SK-N-SH (cell line): ENCODE data around the gene SP100.

Experiments
- ELF1 ChIP-seq: IDR thresholded peaks from 2 replicates; pipeline ENCODE4 v1.4.0; 2012
- EP300 ChIP-seq, 2 experiments: IDR thresholded peaks; 2 replicates each; pipeline versions ENCODE4 v1.4.0 to v1.6.1; 2012; ENCODE audit warnings: borderline replicate concordance in 1 of 2, low read depth in 1 of 2, low read length in 1 of 2
- EZH2phosphoT487 ChIP-seq: fragments of 200-600 bp; sonication (generic); IDR thresholded peaks from 2 replicates; pipeline ENCODE4 v1.6.1; 2017; ENCODE audit warnings: low read depth, mixed run types, mild to moderate bottlenecking, antibody characterized with exemption, moderate library complexity, borderline replicate concordance
- FOXJ3 ChIP-seq: sonication (generic); formaldehyde crosslinking; IDR thresholded peaks from 2 replicates; pipeline ENCODE4 v1.5.1; 2020; ENCODE audit warnings: mild to moderate bottlenecking, missing genetic modification reagents
- POLR2AphosphoS5 ChIP-seq: IDR thresholded peaks from 2 replicates; pipeline ENCODE4 v1.6.1; 2012; ENCODE audit warnings: low read depth, low read length
- SIN3A ChIP-seq: IDR thresholded peaks from 2 replicates; pipeline ENCODE4 v1.6.1; 2012; ENCODE audit warnings: low read depth, mild to moderate bottlenecking, low read length, moderate library complexity, borderline replicate concordance
- TAF1 ChIP-seq: IDR thresholded peaks from 2 replicates; pipeline ENCODE4 v1.6.1; 2012; ENCODE audit warnings: low read depth, mild to moderate bottlenecking, low read length, moderate library complexity, borderline replicate concordance
- TF ChIP-seq, protein P1 (sequence below): IDR thresholded peaks from 2 replicates; pipeline ENCODE4 v1.4.0; 2012; ENCODE audit warnings: low read depth, borderline replicate concordance
- TF ChIP-seq, protein P2 (sequence below): fragments of 200-600 bp; sonication (generic); IDR thresholded peaks from 2 replicates; pipeline ENCODE4 v1.6.1; 2017; ENCODE audit warnings: antibody characterized with exemption, mild to moderate bottlenecking, moderate library complexity
- TF ChIP-seq, protein P3 (sequence below): IDR thresholded peaks from 2 replicates; pipeline ENCODE4 v1.4.0; 2012; ENCODE audit warnings: low read depth

DNA sequence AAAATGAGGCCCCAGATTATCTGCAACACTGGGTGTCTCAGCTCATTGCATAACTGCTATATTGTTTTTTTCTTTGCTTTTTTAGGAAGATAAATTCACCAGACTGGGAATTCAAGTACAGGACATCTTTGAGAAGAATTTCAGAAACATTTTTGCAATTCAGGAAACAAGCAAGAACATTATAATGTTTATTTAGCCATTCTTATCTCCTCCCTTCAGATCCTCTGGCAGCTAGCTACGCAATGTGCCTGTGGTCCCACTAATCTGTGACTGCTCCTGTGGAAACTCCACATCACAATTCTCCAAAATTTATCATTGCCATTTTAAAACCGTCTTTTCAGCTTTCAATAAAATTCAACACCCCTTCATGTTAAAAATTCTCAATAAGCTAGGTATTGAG lies 126.8 kb downstream of the SP100 start:
- TF ChIP-seq POLR2AphosphoS5 (no peak), EZH2phosphoT487 (no peak), FOXJ3 (no peak), SIN3A (no peak), EP300 (IDR thresholded peaks at IDR 0.05; ENCODE audit: borderline replicate concordance in 1 of 2, low read depth in 1 of 2, low read length in 1 of 2) (no peak), TAF1 (no peak), ELF1 (no peak)
- TF ChIP-seq, protein P1, sequence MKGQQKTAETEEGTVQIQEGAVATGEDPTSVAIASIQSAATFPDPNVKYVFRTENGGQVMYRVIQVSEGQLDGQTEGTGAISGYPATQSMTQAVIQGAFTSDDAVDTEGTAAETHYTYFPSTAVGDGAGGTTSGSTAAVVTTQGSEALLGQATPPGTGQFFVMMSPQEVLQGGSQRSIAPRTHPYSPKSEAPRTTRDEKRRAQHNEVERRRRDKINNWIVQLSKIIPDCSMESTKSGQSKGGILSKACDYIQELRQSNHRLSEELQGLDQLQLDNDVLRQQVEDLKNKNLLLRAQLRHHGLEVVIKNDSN, result no peak
- TF ChIP-seq, protein P2, sequence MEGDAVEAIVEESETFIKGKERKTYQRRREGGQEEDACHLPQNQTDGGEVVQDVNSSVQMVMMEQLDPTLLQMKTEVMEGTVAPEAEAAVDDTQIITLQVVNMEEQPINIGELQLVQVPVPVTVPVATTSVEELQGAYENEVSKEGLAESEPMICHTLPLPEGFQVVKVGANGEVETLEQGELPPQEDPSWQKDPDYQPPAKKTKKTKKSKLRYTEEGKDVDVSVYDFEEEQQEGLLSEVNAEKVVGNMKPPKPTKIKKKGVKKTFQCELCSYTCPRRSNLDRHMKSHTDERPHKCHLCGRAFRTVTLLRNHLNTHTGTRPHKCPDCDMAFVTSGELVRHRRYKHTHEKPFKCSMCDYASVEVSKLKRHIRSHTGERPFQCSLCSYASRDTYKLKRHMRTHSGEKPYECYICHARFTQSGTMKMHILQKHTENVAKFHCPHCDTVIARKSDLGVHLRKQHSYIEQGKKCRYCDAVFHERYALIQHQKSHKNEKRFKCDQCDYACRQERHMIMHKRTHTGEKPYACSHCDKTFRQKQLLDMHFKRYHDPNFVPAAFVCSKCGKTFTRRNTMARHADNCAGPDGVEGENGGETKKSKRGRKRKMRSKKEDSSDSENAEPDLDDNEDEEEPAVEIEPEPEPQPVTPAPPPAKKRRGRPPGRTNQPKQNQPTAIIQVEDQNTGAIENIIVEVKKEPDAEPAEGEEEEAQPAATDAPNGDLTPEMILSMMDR, result no peak
- TF ChIP-seq, protein P3, sequence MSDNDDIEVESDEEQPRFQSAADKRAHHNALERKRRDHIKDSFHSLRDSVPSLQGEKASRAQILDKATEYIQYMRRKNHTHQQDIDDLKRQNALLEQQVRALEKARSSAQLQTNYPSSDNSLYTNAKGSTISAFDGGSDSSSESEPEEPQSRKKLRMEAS, result no peak
